ENCODE data around the gene DNAI2. TPM values are rescaled to one million over a fixed set of nuclear protein-coding genes. Genes with fewer than 3 reads are reported as not detected.

DNAI2 gene
- total RNA-seq, 1 donor from 2014 or later = not detected

- DNase-seq = peak; percentile 40
- Mint-ChIP-seq H3K4me1 (ENCODE audit: low read depth, unreplicated experiment) (peaks cover 9% of the 10 kb centered on the region), H3K4me3 (ENCODE audit: unreplicated experiment) (no peak overlapping the region), H3K9me3 (ENCODE audit: unreplicated experiment) (peaks cover 20% of the 10 kb centered on the region), H3K27me3 (ENCODE audit: unreplicated experiment) (peaks cover 24% of the 10 kb centered on the region), H3K36me3 (ENCODE audit: unreplicated experiment) (peaks cover 5% of the 10 kb centered on the region), H3K27ac (ENCODE audit: unreplicated experiment) (no peak overlapping the region)
- peak; percentile 19 for TF ChIP-seq CTCF (IDR thresholded peaks at IDR 0.05; ENCODE audit: partially characterized antibody, unreplicated experiment)
Measured at GRCh38 chr17:74351552-74352210, 77.6 kb downstream of the DNAI2 start.

- Mint-ChIP-seq H3K4me3 (ENCODE audit: unreplicated experiment) (no peak overlapping the region), H3K4me1 (ENCODE audit: low read depth, unreplicated experiment) (peaks cover 11% of the 10 kb centered on the region), H3K36me3 (ENCODE audit: unreplicated experiment) (peaks cover 2% of the 10 kb centered on the region), H3K9me3 (ENCODE audit: unreplicated experiment) (peaks cover 22% of the 10 kb centered on the region), H3K27me3 (ENCODE audit: unreplicated experiment) (peaks cover 26% of the 10 kb centered on the region), H3K27ac (ENCODE audit: unreplicated experiment) (peak overlapping the region; percentile 55)
- DNase-seq = peak; percentile 10
- peak; percentile 4 for TF ChIP-seq CTCF (IDR thresholded peaks at IDR 0.05; ENCODE audit: partially characterized antibody, unreplicated experiment)
Measured at GRCh38 chr17:74353446-74354060, 79.5 kb downstream of the DNAI2 start.

DNA sequence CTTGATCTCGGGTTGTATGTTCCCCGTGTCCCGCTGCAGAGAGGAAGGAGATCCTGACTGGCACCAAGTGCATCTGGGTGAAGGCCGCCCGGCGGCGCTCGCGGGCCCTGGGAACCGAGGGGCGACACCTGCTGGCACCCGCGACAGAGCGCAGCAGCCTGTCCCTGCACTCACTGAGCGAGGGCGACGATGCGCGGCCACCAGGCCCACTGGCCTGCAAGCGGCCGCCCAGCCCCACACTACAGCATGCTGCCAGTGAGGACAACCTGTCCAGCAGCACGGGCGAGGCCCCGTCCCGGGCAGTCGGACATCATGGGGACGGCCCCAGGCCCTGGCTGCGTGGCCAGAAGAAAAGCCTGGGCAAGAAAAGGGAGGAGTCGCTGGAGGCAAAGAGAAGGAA, 80.1 kb downstream of the DNAI2 start:
- peaks cover 26% of the 10 kb centered on the region for H3K27me3 Mint-ChIP-seq (ENCODE audit: unreplicated experiment)
- H3K36me3 Mint-ChIP-seq (ENCODE audit: unreplicated experiment) = peaks cover 5% of the 10 kb centered on the region
- H3K27ac Mint-ChIP-seq (ENCODE audit: unreplicated experiment) = peak overlapping the region; percentile 55
- peak; percentile 46 for TF ChIP-seq CTCF (IDR thresholded peaks at IDR 0.05; ENCODE audit: partially characterized antibody, unreplicated experiment)
- peak; percentile 80 for DNase-seq
- peaks cover 13% of the 10 kb centered on the region for H3K4me1 Mint-ChIP-seq (ENCODE audit: low read depth, unreplicated experiment)
- peaks cover 25% of the 10 kb centered on the region for H3K9me3 Mint-ChIP-seq (ENCODE audit: unreplicated experiment)
- H3K4me3 Mint-ChIP-seq (ENCODE audit: unreplicated experiment) = no peak overlapping the region

- no peak for TF ChIP-seq CTCF (IDR thresholded peaks at IDR 0.05; ENCODE audit: partially characterized antibody, unreplicated experiment)
- Mint-ChIP-seq H3K36me3 (ENCODE audit: unreplicated experiment) (peaks cover 5% of the 10 kb centered on the region), H3K9me3 (ENCODE audit: unreplicated experiment) (peaks cover 25% of the 10 kb centered on the region), H3K27me3 (ENCODE audit: unreplicated experiment) (peaks cover 26% of the 10 kb centered on the region), H3K27ac (ENCODE audit: unreplicated experiment) (peak overlapping the region; percentile 80), H3K4me1 (ENCODE audit: low read depth, unreplicated experiment) (peaks cover 13% of the 10 kb centered on the region), H3K4me3 (ENCODE audit: unreplicated experiment) (no peak overlapping the region)
- peak; percentile 19 for DNase-seq
Measured at GRCh38 chr17:74354561-74354960, 80.5 kb downstream of the DNAI2 start.

GRCh38 chr17:74355065-74355464, 81.0 kb downstream of the DNAI2 start:
- Mint-ChIP-seq H3K27ac (ENCODE audit: unreplicated experiment) (no peak overlapping the region), H3K36me3 (ENCODE audit: unreplicated experiment) (peaks cover 5% of the 10 kb centered on the region), H3K4me3 (ENCODE audit: unreplicated experiment) (no peak overlapping the region), H3K4me1 (ENCODE audit: low read depth, unreplicated experiment) (peaks cover 13% of the 10 kb centered on the region), H3K27me3 (ENCODE audit: unreplicated experiment) (peaks cover 25% of the 10 kb centered on the region), H3K9me3 (ENCODE audit: unreplicated experiment) (peaks cover 25% of the 10 kb centered on the region)
- no peak for TF ChIP-seq CTCF (IDR thresholded peaks at IDR 0.05; ENCODE audit: partially characterized antibody, unreplicated experiment)
- DNase-seq = peak; percentile 15

All from glutamatergic neuron (in vitro differentiated cells).